ENCODE data around the gene CYB5R4. TPM values are rescaled to one million over a fixed set of nuclear protein-coding genes. Genes with fewer than 3 reads are reported as not detected.
A peak's percentile ranks its signal among the peaks of the same experiment; 100 is the strongest.
"Not testable (repeated sequence)": the region's sequence is repeated elsewhere in the genome, so short reads cannot be mapped to it uniquely, and the experiment has no call there.

The CYB5R4 gene
- total RNA-seq, 1 experiment from 2014 or later, result 22.5 TPM

DNA sequence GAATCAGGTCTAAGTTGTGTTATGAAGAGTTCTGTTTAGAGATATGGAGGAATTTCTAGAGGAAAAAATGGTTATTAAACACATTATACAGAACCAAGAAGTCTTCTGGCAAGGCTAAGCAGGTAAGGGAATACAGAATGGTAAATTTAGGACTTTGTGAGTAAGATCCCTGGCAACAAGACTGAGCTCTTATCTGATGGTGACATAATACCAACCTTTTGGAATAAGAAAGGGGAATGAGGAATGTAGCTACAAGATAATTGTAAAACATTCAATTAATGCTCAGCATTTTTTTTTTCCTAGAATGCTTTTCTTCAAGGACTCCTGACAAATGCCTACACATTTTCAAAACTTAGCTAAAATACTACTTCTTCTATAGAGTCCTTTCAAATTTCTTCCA is 51.8 kb downstream of the CYB5R4 start:
- no peak for DNase-seq (ENCODE audit: low read depth)

DNA sequence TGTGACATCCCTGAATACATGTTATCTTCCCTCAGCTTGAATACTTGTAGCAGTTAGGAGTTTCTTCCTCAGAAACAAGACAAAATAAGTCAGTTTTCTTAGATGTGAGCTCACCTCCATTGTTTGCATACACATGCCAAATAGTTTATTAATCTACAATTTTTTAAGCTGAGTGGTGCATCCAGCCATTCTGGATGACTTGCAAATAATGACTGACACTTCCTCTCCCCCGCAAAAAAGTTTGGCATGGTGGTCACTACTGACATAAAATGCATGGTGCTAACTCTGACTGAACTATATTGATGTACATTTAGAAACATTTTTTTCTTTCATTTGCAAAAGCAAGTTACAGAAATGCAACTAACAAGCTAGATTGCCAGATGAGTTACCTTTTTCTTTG is 55.5 kb downstream of the CYB5R4 start:
- no peak for DNase-seq (ENCODE audit: low read depth)

DNA sequence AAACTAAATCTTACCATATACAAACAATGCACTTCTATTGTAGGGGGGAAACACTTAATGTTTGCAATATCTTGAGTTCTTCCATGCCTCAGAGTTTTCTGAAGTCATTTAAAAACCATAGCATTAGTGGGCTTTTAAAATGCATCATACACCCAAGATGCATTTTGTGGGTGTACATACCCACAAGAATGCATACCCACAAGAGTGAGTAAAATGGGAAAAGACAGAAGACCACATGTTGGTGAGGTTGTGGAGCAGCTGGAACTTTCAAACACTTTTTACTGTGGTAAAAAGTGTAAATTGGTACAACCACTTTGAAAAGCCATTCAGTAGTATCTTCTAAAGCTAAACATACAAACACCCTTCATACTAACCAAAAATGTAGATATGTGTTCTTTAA is 57.5 kb downstream of the CYB5R4 start:
- peak; percentile 15 for DNase-seq (ENCODE audit: low read depth)

DNA sequence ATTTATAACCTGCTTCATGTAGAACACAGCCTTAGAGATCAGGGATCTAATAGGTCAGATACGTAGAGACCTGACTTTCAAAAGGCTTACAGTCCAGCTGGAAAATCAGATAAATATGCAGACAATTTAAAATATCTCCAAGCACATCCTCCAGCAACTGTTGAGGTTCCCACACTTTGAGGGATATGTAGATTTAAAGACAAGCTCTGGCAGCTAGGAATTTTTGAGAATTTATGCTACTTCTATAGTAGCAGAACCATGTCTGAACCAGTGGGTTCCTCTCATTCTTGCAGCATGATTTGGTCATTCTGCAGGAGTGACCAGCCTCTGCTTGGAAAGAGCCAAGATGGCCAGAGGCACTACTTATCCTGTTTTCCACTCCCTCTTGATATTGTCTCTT is 60.5 kb downstream of the CYB5R4 start:
- DNase-seq (ENCODE audit: low read depth), result peak; percentile 24

DNA sequence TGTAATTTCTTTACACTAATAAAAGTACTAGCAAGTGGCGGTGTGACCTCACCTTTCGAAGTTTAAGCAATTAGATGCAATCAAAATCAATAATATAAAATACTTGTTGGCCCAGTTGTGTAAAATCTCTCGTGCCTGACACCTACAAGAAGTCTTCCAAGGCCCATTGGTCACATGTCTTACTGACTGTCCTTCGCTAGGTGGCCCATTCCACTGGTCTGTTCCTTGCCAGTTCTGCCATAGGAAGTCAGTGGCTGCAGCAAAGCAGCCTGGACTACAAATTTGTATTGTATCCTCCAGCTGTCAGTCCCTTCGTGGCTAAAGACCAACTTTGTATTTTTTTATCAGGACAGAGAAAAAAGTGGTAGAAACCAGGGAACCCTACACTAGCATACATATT is 61.8 kb downstream of the CYB5R4 start:
- no peak for DNase-seq (ENCODE audit: low read depth)

DNA sequence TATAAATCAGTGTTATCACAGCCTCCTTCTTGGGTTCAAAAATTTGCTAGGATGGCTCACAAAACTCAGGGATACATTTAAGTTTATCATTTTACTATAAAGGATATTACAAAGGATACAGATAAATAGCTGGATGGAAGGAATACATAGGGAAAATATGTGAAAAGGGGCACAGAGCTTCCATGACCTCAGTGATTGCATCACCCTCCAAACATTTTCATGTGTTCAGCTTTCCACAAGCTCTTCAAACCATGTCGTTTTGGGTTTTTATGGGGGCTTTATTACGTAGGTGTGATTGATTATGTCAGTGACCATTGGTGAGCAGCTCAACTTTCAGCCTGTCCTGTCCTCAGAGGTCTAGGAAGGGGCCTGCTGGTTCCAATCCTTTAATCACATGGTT is 68.0 kb downstream of the CYB5R4 start:
- no peak for DNase-seq (ENCODE audit: low read depth)

DNA sequence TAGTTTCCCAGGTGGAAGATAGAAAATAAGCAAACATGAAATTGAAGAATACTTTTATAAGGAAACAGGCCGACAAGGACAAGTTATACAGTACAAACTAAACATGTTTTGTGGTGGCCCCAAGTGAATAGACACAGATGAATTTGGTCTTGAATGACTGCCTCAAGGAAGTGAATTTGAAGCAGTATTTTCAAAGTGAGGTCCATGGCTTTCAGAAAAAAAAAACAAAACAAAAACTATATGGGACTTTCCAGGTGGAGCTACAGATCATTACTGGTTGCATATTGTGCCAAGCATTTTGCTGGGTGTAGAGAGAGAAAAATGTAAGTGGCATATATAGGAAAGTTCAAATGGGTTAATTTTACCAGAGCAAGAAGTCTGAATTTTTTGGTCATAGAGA is 68.8 kb downstream of the CYB5R4 start:
- DNase-seq (ENCODE audit: low read depth), result no peak

DNA sequence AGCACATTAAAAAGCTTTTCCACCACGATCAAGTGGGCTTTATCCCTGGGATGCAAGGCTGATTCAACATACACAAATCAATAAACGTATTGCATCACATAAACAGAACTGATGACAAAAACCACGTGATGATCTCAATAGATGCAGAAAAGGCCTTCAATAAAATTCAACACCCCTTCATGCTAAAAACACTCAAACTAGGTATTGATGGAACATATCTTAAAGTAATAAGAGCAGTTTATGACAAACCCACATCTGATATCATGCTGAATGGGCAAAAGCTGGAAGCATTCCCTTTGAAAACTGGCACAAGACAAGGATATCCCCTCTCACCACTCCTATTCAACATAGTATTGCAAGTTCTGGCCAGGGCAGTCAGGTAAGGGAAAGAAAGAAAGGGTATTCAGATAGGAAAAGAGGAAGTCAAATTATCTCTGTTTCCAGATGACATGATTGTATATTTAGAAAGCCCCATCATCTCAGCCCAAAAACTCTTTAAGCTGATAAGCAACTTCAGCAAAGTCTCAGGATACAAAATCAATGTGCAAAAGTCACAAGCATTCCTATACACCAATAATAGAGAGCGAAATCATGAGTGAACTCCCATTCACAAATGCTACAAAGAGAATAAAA is 86.8 kb downstream of the CYB5R4 start:
- not testable (repeated sequence) for DNase-seq (ENCODE audit: low read depth)

DNA sequence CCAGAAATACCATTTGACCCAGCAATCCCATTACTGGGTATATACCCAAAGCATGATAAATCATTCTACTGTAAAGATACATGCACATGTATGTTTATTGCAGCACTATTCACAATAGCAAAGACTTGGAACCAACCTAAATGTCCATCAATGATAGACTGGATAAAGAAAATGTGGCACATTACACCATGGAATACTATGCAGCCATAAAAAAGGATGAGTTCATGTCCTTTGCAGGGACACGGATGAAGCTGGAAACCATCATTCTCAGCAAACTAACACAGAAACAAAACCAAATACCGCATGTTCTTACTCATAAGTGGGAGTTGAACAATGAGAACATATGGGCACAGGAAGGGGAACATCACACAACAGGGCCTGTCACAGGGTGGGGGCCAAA is 88.5 kb downstream of the CYB5R4 start:
- not testable (repeated sequence) for DNase-seq (ENCODE audit: low read depth)

DNA sequence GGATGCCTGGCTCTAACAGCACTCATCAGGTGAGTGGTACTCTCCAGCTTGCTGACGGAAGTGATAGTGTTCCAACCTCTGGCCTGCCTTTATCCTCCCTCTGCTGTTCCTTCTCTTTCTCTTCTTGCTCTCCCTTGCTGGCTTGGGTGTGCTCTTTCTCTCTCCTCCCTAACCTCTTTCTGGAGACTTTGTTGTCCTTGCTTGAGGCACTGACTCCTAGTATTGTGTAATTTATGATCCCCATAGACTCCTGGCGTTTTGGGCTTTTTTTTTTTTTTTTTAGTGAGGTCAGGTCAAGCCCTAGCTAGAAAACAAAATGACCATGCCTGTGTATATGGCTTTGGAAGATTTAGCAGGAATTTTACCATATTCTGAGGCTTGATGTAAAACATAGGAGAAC is 89.4 kb downstream of the CYB5R4 start:
- no peak for DNase-seq (ENCODE audit: low read depth)

DNA sequence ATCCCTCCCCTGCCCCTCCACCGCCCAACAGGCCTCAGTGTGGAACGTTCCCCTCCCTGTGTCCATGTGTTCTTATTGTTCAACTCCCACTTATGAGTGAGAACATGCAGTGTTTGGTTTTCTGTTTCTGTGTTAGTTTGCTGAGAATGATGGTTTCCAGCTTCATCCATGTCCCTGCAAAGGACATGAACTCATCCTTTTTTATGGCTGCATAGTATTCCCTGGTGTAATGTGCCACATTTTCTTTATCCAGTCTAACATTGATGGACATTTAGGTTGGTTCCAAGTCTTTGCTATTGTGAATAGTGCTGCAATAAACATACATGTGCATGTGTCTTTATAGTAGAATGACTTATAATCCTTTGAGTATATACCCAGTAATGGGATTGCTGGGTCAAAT is 91.9 kb downstream of the CYB5R4 start:
- not testable (repeated sequence) for DNase-seq (ENCODE audit: low read depth)

DNA sequence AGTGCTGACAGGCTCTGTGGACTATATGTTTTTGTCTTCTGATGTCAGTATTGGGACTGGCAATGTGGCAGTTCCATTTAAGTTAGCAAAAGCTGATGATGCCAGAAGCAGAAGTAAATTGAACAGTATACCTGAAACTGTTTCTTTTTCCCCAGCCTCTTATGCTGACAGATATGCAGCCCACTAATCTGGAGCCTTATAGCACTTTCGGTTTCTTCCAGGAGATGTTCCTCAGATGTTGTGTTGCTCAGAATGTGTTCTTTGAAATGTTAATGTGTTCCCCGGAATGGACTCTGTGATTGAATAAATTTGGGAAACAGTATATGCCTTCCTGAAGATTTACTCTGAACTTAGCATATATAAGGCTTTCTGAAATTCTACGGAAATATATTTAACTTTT is 93.3 kb downstream of the CYB5R4 start:
- DNase-seq (ENCODE audit: low read depth), result no peak

DNA sequence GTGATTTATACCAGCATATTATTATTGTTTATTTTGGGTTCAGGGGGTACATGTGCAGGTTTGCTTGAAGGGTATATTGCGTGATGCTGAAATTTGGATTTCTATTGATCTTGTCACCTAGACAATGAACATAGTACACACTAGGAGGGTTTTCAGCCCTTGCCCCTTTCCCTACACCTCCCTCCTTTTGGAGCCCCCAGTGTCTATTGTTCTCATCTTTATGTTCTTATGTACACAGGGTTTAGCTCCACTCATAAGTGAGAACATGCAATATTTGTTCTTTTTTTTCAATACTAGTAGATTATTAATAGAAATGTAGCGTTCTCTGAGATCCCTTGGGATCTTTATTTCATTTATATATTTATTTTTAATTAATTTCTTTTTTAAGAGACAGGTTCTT is 94.9 kb downstream of the CYB5R4 start:
- no peak for DNase-seq (ENCODE audit: low read depth)

DNA sequence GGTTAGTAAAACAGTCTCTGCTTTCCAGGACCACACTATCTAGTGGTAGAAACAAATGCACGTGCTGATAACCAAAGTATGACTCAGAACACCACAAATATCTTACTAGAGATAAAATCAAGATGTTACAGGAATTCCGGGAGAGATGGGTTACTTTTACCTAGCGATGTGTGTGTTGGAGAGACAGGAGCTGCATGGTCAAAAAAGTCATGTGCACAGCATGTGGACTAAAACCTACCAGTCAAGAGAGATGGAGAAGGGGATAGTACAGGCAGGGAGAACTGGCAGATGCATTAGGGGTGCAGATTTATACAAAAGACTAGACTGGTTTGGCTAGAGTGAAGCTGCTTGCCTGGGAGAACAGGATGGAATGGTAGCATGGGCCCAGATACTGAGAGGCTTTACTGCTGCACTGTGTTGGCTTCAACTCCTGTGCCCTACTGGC is 98.8 kb downstream of the CYB5R4 start:
- peak; percentile 80 for DNase-seq (ENCODE audit: low read depth)

DNA sequence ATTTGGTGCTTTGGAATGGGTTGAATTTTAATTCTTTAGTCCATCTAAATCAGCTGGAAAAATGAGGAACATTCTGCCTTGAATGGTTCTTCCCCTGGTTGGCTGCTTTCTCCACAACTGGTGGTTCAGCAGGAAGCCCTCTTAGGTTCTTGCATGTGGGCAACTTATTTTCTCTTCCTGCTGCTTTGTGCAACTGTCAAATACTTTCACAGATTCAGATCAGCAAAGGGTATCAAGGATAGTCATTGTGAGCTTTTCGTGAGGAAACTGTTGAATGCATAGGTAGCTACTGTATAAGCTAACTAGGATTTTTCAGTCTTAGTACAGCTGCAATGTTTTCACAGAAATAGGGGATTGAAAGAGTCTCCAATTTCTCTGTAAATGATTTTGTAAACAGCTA is 101.2 kb downstream of the CYB5R4 start:
- no peak for DNase-seq (ENCODE audit: low read depth)

DNA sequence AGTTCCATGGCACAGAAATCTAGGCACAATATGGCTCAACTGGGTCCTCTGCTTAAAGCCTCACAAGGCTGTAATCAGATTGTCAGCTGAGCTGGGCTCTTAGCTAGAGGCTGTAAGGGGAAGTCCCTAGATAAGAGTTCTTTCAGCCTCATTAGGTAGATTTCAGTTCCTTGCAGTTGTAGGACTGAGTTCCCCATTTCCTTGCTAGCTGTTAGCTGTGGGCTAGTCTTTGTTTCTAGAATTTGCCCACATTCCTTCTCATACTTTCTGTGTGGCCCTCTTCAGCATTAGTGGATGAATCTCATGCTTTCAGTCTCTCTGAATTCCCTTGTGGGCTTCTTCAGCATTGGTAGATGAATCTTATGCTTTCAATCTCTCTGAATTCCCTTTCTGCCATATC is 103.1 kb downstream of the CYB5R4 start:
- DNase-seq (ENCODE audit: low read depth), result no peak

DNA sequence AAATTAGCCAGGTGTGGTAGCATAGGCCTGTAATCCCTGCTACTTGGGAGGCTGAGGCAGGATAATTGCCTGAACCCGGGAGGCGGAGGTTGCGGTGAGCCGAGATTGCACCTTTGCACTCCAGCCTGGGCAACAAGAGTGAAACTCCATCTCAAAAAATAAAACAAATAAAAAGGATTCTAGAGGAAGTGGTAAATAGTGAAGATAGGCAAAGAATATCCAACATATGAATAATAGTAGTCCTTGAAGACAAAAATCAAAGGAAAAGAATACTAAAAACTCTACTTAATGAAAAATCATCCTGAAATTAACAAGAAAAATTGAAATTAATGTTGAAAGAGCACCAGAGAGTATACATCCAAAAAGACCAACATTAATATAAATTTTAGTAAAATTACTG is 107.0 kb downstream of the CYB5R4 start:
- no peak for DNase-seq (ENCODE audit: low read depth)

DNA sequence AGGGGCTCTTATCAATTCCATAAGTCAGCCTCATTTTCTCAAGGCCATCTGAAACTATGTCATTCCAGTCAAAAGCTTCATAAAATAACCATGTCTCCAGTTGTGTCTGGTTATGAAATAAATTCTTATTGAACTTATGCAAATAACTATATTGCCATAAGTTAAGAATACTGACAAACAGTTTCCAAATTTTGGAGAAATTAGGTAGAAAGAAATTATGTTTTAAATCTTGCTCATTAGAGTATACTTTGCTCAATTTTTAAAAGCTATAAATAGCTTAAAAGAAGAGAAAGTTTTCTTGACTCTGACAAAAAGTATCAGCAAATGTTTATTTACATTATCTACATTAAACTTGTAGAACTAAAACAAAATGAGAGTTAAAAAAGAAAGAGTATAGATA is 111.1 kb downstream of the CYB5R4 start:
- no peak for DNase-seq (ENCODE audit: low read depth)

DNA sequence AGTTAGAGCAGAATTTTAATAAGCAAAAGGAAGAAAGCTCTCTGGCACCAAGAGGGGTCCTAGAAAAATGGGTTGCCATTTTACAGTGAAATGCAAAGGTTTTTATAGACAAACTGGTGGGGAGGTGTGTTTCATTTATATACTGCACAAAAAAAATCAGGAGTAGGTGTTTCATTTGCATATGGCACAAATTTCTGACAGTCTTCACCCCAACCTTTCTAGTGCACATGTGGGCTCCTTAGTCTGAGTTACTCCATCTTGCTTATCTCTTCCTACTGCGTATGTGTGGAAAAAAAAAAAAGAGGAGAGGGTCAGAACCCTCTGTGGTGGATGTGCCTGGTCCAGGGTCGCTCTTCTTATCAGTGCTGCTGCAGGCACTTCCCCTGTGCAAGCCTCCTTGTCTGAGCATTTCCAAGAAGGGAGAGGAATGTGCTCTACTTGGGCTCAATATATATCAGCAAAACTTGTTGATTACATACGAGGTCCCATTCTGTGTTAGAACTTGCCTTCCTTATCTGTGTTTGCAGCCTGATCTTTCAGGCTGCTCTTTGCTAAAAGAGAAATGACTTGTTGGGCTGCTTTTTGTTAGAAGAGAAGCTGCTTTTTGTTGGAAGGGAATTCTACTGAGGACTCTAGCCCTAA is 115.0 kb downstream of the CYB5R4 start:
- DNase-seq (ENCODE audit: low read depth), result no peak

DNA sequence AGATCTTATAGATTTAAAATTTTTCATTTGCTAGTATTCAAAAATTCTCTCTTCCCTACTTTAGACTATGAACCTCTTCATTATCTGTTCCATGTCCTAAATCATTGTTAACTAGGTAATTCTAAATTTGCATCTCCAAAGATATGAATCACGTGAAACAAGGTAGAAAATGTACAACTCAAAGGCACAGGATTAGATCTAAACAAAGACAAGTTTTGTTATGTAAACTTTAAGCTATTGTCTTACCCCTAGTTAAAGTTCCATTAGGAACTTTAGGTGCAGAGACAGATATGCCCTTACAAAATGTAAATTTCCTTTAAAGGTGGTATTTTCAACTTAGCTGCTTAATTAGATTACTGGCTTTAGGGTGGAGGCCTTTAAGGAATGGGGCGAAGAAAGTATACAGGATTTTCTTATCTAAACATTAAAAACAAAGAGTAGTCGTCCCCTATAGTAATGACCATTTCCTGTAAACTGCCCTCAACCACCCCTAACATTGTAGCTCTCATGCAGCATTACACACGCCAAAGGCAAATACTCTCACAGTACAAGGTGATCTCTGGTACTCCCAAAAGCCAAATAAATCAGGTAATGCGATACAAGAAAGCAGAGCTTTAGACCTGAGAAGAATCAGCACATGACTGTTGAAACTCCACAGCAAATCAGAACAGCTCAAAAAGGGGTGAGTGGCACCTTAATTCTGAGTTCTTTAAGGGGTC is 116.7 kb downstream of the CYB5R4 start:
- no peak for DNase-seq (ENCODE audit: low read depth)

DNA sequence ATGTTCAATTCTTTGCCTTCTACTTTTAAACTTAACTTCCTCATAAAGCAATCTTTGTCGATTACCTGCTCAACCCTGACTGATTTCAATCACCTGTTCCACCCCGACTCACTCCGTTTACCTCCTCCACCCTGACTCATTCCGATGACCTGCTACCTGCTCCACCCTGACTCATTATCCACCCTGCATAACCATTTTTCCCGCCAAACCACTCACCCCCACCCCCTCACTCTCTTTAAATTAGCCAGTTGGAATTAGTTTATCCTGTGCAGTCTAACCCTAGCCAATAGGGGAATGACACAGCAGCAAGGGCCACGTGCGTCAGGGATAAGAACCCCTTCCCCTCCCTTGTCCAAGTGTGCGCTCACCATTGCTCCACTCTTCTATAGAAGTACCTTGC is 117.4 kb downstream of the CYB5R4 start:
- no peak for DNase-seq (ENCODE audit: low read depth)

DNA sequence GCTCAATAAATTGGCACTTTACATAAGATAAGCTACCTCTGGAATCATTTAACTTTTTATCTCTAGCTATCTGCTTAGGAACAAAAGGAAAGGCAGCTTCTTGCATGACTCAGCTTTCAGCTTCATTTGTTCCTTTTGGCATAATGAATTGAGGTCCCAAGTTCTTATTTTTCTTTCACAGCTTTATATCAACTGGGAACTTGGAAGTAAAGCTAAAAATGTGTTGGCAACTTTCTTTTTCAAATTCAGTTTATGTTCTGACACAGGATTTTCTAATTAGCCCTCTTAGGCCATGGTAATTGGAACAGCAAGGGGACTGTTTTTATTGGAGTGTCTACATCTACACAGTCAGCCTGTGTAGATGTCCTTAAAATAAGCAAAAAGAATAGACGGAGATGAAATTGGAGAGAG is 118.8 kb downstream of the CYB5R4 start:
- DNase-seq (ENCODE audit: low read depth), result no peak

DNA sequence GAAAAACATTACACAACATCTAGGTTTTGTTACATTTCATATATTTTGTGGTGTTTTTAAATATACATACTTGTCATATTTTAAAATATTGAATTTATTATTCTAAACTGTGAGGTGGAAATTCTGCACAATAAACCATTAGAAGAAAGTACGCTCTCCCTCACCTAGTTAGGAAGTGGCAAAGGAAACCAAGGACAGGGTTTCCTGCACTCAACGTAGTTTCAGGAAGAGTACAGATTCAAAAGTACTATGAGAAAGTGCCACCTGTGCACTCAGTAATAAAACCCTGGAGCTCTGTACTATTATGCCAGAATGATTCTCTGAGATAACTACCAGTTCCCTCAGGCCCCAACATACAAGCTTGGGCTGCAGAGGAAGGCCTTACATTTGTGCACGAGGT is 119.5 kb downstream of the CYB5R4 start:
- no peak for DNase-seq (ENCODE audit: low read depth)

Measured in RPMI7951 (cell line).